Panc1 (cell line): ENCODE data around the gene AEN. TPM values are rescaled to one million over a fixed set of nuclear protein-coding genes. Genes with fewer than 3 reads are reported as not detected.

Source experiments
- ATAC-seq: fragments of 200-7000 bp; cut with Tn5 transposase; 2 replicates; pipeline ENCODE4 v1.9.1; 2020; ENCODE audit warnings: mild to moderate bottlenecking, moderate library complexity
- BruUV-seq: library from RNA; stranded (reverse); fragments of 400-500 nt; replicated peaks from 2 replicates; lab custom pipeline; 2021; lab: Mats Ljungman, UMichigan
- CTCF ChIA-PET: fragments of 300-600 bp; sonication (Branson Sonifier 250); formaldehyde crosslinking; loops from one replicate; lab custom pipeline; 2022; ENCODE audit warnings: antibody characterized with exemption; lab: Charles Lee
- POLR2A ChIA-PET: fragments of 300-600 bp; sonication (Branson Sonifier 250); formaldehyde crosslinking; loops from one replicate; lab custom pipeline; 2022; ENCODE audit warnings: antibody characterized with exemption; lab: Charles Lee
- DNase-seq: peaks from one replicate; pipeline ENCODE4 v3.0.0-alpha.2; 2010; ENCODE audit warnings: low read depth, low spot score
- H3K27ac ChIP-seq: 2 replicates; pipeline ENCODE4 v1.5.1; 2011; ENCODE audit warnings: mild to moderate bottlenecking, low read length, inconsistent platforms
- H3K27me3 ChIP-seq: fragments of 200-500 bp; sonication (Bioruptor generic); 2 replicates; pipeline ENCODE4 v1.6.0; 2014; ENCODE audit warnings: low read length, inconsistent platforms; ENCODE audit not compliant: control insufficient read depth, insufficient read depth
- H3K36me3 ChIP-seq: fragments of 200-500 bp; sonication (Bioruptor generic); 2 replicates; pipeline ENCODE4 v1.5.1; 2014; ENCODE audit warnings: inconsistent platforms, mild to moderate bottlenecking, low read length, moderate library complexity; ENCODE audit not compliant: control insufficient read depth, insufficient read depth
- H3K4me1 ChIP-seq: 2 replicates; pipeline ENCODE4 v1.5.1; 2011; ENCODE audit warnings: inconsistent platforms, mild to moderate bottlenecking, low read length, moderate library complexity; ENCODE audit not compliant: control insufficient read depth, insufficient read depth
- H3K4me3 ChIP-seq, 2 experiments: 2 replicates each; pipeline ENCODE4 v1.5.1; 2011 to 2012; ENCODE audit warnings: low read depth in 2 of 2, low read length in 2 of 2, mild to moderate bottlenecking in 2 of 2, inconsistent platforms in 1 of 2, moderate library complexity in 1 of 2
- H3K9me3 ChIP-seq: fragments of 200-500 bp; sonication (Bioruptor generic); 2 replicates; pipeline ENCODE4 v1.5.1; 2014; ENCODE audit warnings: low read depth, mild to moderate bottlenecking, inconsistent platforms, low read length, moderate library complexity; ENCODE audit not compliant: control insufficient read depth, insufficient read depth
- POLR2AphosphoS5 ChIP-seq: IDR thresholded peaks from 2 replicates; pipeline ENCODE4 v1.6.1; 2012; ENCODE audit warnings: mild to moderate bottlenecking, low read depth, low read length, moderate library complexity
- SIN3A ChIP-seq: IDR thresholded peaks from 2 replicates; pipeline ENCODE4 v1.6.1; 2012; ENCODE audit warnings: low read depth, mild to moderate bottlenecking, low read length, moderate library complexity, borderline replicate concordance; ENCODE audit not compliant: insufficient read depth
- TCF7L2 ChIP-seq: IDR thresholded peaks from 2 replicates; pipeline ENCODE4 v1.6.1; 2011; ENCODE audit warnings: mild to moderate bottlenecking, low read depth, low read length, inconsistent platforms
- in situ Hi-C: cut with HindIII; loops from 2 replicates; pipeline ENCODE4 v1.10.0; 2016; ENCODE audit warnings: low sequenced_read_pairs, low pct_unique_long_range_greater_than_20kb
- intact Hi-C: fragments of 100-400 bp; cut with micrococcal nuclease; formaldehyde crosslinking; loops from one replicate; pipeline ENCODE4 v1.10.0; 2022; ENCODE audit not compliant: unreplicated experiment
- total RNA-seq: library from RNA; stranded (reverse); gene quantifications from one replicate; pipeline ENCODE4 v1.2.1, GENCODE V29; 2021; ENCODE audit not compliant: unreplicated experiment
- TF ChIP-seq, protein P1 (sequence below): fragments of 450-650 bp; IDR thresholded peaks from 2 replicates; pipeline ENCODE4 v1.5.1; 2017; ENCODE audit warnings: mild to moderate bottlenecking
- TF ChIP-seq, protein P2 (sequence below), 2 experiments: IDR thresholded peaks; 2 replicates each; pipeline ENCODE4 v1.6.1; 2011 to 2012; ENCODE audit warnings: low read depth in 2 of 2, control low read depth in 1 of 2, low read length in 1 of 2, mild to moderate bottlenecking in 1 of 2, moderate library complexity in 1 of 2; ENCODE audit not compliant: insufficient read depth in 1 of 2

Gene AEN
- total RNA-seq, 1 experiment from 2014 or later, result 38.7 TPM

- TF ChIP-seq POLR2AphosphoS5, result no peak
- TF ChIP-seq, protein P1, sequence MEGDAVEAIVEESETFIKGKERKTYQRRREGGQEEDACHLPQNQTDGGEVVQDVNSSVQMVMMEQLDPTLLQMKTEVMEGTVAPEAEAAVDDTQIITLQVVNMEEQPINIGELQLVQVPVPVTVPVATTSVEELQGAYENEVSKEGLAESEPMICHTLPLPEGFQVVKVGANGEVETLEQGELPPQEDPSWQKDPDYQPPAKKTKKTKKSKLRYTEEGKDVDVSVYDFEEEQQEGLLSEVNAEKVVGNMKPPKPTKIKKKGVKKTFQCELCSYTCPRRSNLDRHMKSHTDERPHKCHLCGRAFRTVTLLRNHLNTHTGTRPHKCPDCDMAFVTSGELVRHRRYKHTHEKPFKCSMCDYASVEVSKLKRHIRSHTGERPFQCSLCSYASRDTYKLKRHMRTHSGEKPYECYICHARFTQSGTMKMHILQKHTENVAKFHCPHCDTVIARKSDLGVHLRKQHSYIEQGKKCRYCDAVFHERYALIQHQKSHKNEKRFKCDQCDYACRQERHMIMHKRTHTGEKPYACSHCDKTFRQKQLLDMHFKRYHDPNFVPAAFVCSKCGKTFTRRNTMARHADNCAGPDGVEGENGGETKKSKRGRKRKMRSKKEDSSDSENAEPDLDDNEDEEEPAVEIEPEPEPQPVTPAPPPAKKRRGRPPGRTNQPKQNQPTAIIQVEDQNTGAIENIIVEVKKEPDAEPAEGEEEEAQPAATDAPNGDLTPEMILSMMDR, result no peak
- no peak for TF ChIP-seq SIN3A
- no peak for TF ChIP-seq TCF7L2
- TF ChIP-seq, protein P2, sequence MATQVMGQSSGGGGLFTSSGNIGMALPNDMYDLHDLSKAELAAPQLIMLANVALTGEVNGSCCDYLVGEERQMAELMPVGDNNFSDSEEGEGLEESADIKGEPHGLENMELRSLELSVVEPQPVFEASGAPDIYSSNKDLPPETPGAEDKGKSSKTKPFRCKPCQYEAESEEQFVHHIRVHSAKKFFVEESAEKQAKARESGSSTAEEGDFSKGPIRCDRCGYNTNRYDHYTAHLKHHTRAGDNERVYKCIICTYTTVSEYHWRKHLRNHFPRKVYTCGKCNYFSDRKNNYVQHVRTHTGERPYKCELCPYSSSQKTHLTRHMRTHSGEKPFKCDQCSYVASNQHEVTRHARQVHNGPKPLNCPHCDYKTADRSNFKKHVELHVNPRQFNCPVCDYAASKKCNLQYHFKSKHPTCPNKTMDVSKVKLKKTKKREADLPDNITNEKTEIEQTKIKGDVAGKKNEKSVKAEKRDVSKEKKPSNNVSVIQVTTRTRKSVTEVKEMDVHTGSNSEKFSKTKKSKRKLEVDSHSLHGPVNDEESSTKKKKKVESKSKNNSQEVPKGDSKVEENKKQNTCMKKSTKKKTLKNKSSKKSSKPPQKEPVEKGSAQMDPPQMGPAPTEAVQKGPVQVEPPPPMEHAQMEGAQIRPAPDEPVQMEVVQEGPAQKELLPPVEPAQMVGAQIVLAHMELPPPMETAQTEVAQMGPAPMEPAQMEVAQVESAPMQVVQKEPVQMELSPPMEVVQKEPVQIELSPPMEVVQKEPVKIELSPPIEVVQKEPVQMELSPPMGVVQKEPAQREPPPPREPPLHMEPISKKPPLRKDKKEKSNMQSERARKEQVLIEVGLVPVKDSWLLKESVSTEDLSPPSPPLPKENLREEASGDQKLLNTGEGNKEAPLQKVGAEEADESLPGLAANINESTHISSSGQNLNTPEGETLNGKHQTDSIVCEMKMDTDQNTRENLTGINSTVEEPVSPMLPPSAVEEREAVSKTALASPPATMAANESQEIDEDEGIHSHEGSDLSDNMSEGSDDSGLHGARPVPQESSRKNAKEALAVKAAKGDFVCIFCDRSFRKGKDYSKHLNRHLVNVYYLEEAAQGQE (IDR thresholded peaks at IDR 0.05; ENCODE audit: insufficient read depth in 1 of 2, low read depth in 2 of 2, low read length in 1 of 2), result no peak
- intact Hi-C loops, result no loop called here
- ATAC-seq (no peak), DNase-seq (no peak)
- no TSS peak for BruUV-seq
- in situ Hi-C loops, result no loop called here
- Histone ChIP-seq H3K4me3 (no peak overlapping the region), H3K4me1 (peaks cover 28% of the 10 kb centered on the region), H3K36me3 (peaks cover 4% of the 10 kb centered on the region; the same call in 1 of the 2 replicates), H3K27ac (no peak overlapping the region), H3K9me3 (no peaks in the 10 kb centered on the region), H3K27me3 (no peaks in the 10 kb centered on the region)
- ChIA-PET POLR2A (no interaction called here), CTCF (no interaction called here)
Observed at GRCh38 chr15:88635318-88635717, 14.2 kb downstream of the AEN start.

GRCh38 chr15:88636050-88636449 is 14.9 kb downstream of the AEN start:
- Histone ChIP-seq H3K4me1 (peaks cover 28% of the 10 kb centered on the region), H3K9me3 (no peaks in the 10 kb centered on the region), H3K36me3 (peaks cover 3% of the 10 kb centered on the region; the same call in 1 of the 2 replicates), H3K27ac (no peak overlapping the region), H3K4me3 (no peak overlapping the region), H3K27me3 (no peaks in the 10 kb centered on the region)
- CTCF ChIA-PET, result no interaction called here
- POLR2A ChIA-PET, result no interaction called here
- intact Hi-C loops (no loop called here), in situ Hi-C loops (no loop called here)
- TF ChIP-seq, protein P2 (IDR thresholded peaks at IDR 0.05; ENCODE audit: insufficient read depth in 1 of 2, low read depth in 2 of 2, low read length in 1 of 2), result no peak
- no peak for TF ChIP-seq TCF7L2
- no peak for TF ChIP-seq POLR2AphosphoS5
- TF ChIP-seq SIN3A, result no peak
- TF ChIP-seq, protein P1, result no peak
- no peak for DNase-seq
- ATAC-seq, result no peak
- no TSS peak for BruUV-seq
